Bronchial epithelial cell (primary cell): ENCODE results near the gene MYH10. TPM values are rescaled to one million over a fixed set of nuclear protein-coding genes. Genes with fewer than 3 reads are reported as not detected.

Experiments
- DNase-seq: peaks from one replicate; pipeline ENCODE4 v3.0.0-alpha.2; 2010; ENCODE audit warnings: low read depth
- FAIRE-seq: peaks from 2 replicates; lab custom pipeline; 2011; peaks lifted over from hg19 to GRCh38; lab: Jason Lieb, UNC
- H3K27me3 ChIP-seq: 2 replicates; pipeline ENCODE4 v1.5.1; 2011; ENCODE audit warnings: low read length; ENCODE audit not compliant: control insufficient read depth, insufficient read depth
- H3K36me3 ChIP-seq: 2 replicates; pipeline ENCODE4 v1.5.1; 2011; ENCODE audit warnings: low read length; ENCODE audit not compliant: control insufficient read depth, insufficient read depth
- H3K4me3 ChIP-seq: 2 replicates; pipeline ENCODE4 v1.5.1; 2011; ENCODE audit warnings: mild to moderate bottlenecking, low read depth, low read length, control low read depth
- total RNA-seq: library from RNA; depleted of rRNA; stranded (reverse); fragments of >200 nt; gene quantifications from 2 replicates; pipeline ENCODE4 v1.2.1, GENCODE V29; 2014
- TF ChIP-seq, protein P1 (sequence below): IDR thresholded peaks from 2 replicates; pipeline ENCODE4 v1.5.1; 2011; ENCODE audit warnings: mild to moderate bottlenecking, moderate library complexity, low read length, control low read depth, inconsistent platforms; ENCODE audit not compliant: insufficient read depth, severe bottlenecking

MYH10 gene
- total RNA-seq, 1 donor from 2014 or later, result 31.6 TPM

- Histone ChIP-seq H3K27me3 (no peaks in the 10 kb centered on the region), H3K36me3 (peaks cover 24% of the 10 kb centered on the region), H3K4me3 (no peak overlapping the region)
- TF ChIP-seq, protein P1, sequence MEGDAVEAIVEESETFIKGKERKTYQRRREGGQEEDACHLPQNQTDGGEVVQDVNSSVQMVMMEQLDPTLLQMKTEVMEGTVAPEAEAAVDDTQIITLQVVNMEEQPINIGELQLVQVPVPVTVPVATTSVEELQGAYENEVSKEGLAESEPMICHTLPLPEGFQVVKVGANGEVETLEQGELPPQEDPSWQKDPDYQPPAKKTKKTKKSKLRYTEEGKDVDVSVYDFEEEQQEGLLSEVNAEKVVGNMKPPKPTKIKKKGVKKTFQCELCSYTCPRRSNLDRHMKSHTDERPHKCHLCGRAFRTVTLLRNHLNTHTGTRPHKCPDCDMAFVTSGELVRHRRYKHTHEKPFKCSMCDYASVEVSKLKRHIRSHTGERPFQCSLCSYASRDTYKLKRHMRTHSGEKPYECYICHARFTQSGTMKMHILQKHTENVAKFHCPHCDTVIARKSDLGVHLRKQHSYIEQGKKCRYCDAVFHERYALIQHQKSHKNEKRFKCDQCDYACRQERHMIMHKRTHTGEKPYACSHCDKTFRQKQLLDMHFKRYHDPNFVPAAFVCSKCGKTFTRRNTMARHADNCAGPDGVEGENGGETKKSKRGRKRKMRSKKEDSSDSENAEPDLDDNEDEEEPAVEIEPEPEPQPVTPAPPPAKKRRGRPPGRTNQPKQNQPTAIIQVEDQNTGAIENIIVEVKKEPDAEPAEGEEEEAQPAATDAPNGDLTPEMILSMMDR, result no peak
- DNase-seq (no peak), FAIRE-seq (no peak)
Observed at GRCh38 chr17:8448310-8448709, 182.2 kb downstream of the MYH10 start.

GRCh38 chr17:8447799-8448198, 182.7 kb downstream of the MYH10 start:
- H3K4me3 ChIP-seq, result no peak overlapping the region
- FAIRE-seq, result no peak
- peaks cover 22% of the 10 kb centered on the region for H3K36me3 ChIP-seq
- TF ChIP-seq, protein P1, result no peak
- no peak for DNase-seq
- no peaks in the 10 kb centered on the region for H3K27me3 ChIP-seq

- no peak for FAIRE-seq
- peaks cover 12% of the 10 kb centered on the region for H3K36me3 ChIP-seq
Observed at GRCh38 chr17:8445536-8445935, 185.0 kb downstream of the MYH10 start.

GRCh38 chr17:8444494-8444893, 186.0 kb downstream of the MYH10 start:
- Histone ChIP-seq H3K4me3 (no peak overlapping the region), H3K36me3 (peaks cover 12% of the 10 kb centered on the region), H3K27me3 (no peaks in the 10 kb centered on the region)
- FAIRE-seq (no peak), DNase-seq (no peak)
- TF ChIP-seq, protein P1, result no peak

More at GRCh38 chr17:8445536-8445935, 185.0 kb downstream of the MYH10 start:
- Histone ChIP-seq H3K27me3 (no peaks in the 10 kb centered on the region), H3K4me3 (no peak overlapping the region)
- TF ChIP-seq, protein P1, result no peak
- DNase-seq, result no peak

- Histone ChIP-seq H3K27me3 (no peaks in the 10 kb centered on the region), H3K4me3 (no peak overlapping the region), H3K36me3 (peaks cover 12% of the 10 kb centered on the region)
- FAIRE-seq, result no peak
- TF ChIP-seq, protein P1, result no peak
- no peak for DNase-seq
Observed at GRCh38 chr17:8443756-8444155, 186.8 kb downstream of the MYH10 start.

- peaks cover 13% of the 10 kb centered on the region for H3K36me3 ChIP-seq
- TF ChIP-seq, protein P1, result no peak
- FAIRE-seq (no peak), DNase-seq (no peak)
- H3K4me3 ChIP-seq, result no peak overlapping the region
- no peaks in the 10 kb centered on the region for H3K27me3 ChIP-seq
Observed at GRCh38 chr17:8442310-8442709, 188.2 kb downstream of the MYH10 start.
